GM21515 (cell line): ENCODE results near the gene NFAT5.
"Not testable (repeated sequence)": the region's sequence is repeated elsewhere in the genome, so short reads cannot be mapped to it uniquely, and the experiment has no call there.

ENCODE experiments used
- ATAC-seq: cut with Tn5 transposase; IDR thresholded peaks from one replicate; pipeline ENCODE4 v1.9.1; 2021; ENCODE audit not compliant: unreplicated experiment

Gene NFAT5

DNA sequence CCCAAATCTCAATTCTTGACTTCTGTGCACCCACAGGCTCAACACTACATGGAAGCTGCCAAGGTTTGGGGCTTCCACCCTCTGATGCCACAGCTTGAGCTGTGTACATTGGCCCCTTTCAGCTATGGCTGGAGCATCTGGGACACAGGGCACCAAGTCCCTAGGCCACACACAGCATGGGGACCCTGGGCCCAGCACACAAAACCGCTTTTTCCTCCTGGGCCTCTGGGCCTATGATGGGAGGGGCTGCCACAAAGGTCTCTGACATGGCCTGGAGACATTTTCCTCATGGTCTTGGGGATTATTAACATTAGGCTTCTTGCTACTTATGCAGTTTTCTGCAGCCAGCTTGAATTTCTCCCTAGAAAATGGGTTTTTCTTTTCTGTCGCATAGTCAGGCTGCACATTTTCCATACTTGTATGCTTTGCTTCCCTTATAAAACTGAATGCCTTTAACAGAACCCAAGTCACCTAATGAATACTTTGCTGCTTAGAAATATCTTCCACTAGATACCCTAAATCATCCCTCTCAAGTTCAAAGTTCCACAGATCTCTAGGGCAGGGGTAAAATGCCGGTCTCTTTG, 70.9 kb downstream of the NFAT5 start:
- not testable (repeated sequence) for ATAC-seq

DNA sequence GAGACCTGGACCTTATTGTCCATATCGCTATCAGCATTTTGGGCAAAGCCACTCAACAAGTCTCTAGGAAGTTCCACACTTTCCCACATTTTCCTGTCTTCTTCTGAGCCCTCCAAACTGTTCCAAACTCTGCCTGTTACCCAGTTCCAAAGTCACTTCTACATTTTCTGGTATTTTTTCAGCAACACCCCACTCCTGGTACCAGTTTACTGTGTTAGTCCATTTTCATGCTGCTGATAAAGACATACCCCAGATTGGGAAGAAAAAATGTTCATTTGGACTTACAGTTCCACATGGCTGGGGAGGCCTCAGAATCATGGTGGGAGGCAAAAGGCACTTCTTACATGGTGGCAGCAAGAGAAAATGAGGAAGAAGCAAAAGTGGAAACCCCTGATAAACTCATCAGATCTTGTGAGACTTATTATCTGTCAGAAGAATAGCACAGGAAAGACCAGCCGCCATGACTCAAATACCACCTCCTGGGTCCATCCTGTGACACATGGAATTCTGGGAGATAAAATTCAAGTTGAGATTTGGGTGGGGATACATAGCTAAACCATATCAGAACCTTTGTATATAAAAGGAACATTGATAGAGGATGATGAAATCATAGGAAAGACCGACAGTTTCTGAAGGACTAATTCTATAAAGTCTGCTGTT, 71.6 kb downstream of the NFAT5 start:
- ATAC-seq: not testable (repeated sequence)

DNA sequence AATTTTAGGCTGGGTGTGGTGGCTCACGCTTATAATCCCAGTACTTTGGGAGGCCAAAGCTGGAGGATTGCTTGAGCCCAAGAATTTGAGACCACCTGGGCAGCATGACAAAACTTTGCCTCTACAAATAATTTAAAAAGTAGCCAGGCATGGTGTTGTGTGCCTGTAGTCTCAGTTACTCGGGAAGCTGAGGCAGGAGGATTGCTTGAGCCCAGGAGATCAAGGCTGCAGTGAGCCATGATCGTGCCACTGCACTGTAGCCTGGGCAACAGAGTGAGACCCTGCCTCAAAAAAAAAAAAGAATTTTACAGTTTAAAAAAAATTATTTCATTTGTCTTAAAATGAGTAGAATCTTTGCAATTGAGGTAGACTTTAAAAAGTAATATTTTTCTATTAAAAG, 78.2 kb downstream of the NFAT5 start:
- ATAC-seq: not testable (repeated sequence)

DNA sequence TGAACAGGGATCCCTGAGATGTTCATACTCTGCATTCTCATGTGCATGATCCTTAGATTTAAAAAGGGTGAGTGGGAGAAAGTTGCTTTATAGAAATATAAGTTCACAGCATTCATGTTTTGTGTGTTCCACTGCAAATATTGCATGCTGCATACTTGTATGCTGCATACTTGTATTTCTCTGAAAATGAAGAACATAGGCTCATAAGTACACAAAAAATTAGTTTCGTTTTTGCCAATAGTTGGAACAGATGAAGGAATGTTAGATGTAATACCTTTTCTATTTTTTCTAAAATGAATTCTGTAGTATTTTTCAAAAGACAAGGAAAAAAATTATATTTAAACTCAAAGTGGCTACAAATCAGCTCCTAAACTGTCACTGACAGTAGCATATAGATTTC, 79.0 kb downstream of the NFAT5 start:
- no peak for ATAC-seq

GRCh38 chr16:69647020-69647419, 81.3 kb downstream of the NFAT5 start:
- no peak for ATAC-seq

GRCh38 chr16:69651217-69651616, 85.5 kb downstream of the NFAT5 start:
- ATAC-seq: no peak

DNA sequence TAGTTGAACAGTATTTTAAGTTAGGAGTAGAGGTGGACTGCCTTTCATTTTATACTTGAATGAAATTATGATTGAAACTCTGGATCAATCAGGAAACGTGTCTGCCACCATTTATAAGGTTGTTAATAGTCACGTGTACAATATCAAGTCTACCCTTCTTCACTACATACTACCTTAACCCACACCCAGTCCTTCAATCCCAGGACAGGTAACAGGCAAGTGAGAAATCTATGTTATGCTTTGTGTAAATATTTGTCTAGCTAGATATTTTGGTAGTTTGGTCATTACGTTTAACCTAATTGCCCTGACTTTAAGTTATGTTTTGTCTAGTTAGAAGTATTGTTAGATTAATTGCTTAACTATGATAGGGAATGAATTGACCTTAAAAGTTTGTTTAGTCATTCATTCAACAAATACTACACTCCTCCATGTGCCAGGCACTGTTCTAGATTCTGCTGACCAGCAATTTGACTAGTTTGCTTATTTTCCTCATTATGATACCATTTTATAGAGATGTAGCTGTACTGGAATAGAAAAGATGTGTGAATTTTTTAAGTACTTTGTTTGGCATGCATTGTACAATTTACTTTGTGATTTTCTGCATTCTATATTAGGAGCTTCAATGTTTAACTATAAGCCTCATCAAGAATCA, 88.6 kb downstream of the NFAT5 start:
- ATAC-seq: no peak

GRCh38 chr16:69660166-69660565, 94.4 kb downstream of the NFAT5 start:
- ATAC-seq: no peak

DNA sequence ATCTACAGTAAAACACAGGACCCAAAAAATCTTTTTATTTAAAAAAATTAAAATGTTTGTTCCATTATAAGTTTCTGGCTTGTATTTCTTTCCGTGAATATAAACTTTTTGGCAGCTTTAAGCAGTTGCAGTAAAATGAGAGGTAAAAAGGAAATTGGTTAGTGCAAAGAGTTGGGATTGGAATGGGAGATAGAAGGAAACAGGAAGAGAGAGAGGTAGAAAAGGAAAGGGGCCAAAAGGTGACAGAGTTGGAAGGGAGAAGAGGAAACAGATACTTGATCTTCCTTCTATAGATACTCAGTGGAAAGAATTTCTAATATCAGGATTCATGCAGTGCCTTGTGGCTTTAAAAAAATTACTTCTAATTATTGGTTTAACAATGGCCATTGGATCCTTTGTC, 97.1 kb downstream of the NFAT5 start:
- ATAC-seq: no peak

DNA sequence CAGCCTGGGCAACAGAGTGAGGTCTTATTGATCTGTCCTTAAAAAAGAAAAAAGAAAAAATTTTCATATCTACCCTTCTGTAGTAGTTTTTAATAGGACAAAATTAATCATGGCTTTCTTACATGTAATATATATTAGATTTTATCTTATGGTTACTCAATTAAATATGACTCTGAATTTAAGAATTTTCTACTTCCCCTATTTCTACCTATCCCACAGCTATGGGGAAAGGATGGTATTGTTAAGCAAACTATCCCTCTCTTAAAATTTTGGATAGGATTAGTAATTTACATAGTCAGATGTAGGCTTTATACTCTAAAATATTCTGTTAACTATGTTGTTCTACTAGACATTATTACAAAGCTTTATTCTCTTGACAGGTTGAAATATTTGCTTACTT, 98.1 kb downstream of the NFAT5 start:
- ATAC-seq: no peak

DNA sequence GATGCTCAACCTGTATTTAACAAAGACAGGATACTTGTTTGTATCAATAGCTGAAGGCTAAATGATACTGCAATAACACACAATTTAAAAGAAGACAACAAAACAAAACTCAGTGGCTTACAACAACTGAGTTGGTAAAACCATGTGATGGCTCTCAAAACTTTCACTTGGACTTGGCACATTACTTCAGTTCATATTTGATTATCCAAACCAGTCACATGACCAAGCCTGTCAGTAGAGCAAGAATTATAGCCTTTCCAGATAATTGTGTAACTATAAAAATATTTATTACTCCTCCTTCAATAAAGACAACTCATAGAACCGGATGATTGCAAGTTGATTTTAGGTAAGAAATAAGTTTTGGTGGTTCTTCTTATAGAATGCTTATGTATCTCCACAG, 103.8 kb downstream of the NFAT5 start:
- no peak for ATAC-seq

GRCh38 chr16:69672315-69672997, 106.7 kb downstream of the NFAT5 start:
- no peak for ATAC-seq

DNA sequence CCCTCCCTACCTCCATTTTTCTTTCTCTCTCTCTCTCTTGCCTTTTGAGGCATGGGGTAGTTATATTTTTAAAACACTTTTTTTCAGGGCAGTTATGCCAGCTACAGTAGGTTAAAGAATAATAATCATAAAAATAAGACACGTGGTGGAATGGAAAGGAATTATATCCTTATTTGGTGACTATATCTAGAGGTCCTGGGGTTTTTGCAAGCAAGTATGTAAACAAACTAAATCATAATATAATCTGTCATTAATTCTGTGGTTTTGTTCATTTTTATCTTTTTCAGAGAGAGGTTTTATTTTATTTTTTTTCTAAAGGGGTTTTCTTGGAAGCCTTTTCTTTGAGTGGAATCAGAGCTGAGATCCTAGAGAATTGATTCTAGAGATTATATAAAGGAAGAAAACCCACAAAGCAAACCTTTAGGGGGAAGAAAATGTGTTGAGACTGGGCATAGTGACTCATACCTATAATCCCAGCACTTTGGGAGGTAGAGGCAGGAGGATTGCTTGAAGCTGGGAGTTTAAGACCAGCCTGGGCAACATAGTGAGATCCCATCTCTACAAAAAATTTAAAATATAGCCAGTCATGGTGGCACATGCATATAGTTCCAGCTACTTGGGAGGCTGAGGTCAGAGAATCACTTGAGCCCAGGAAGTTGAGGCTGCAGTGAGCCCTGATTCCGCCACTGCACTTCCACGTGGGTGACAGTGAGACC, 107.4 kb downstream of the NFAT5 start:
- ATAC-seq: no peak

DNA sequence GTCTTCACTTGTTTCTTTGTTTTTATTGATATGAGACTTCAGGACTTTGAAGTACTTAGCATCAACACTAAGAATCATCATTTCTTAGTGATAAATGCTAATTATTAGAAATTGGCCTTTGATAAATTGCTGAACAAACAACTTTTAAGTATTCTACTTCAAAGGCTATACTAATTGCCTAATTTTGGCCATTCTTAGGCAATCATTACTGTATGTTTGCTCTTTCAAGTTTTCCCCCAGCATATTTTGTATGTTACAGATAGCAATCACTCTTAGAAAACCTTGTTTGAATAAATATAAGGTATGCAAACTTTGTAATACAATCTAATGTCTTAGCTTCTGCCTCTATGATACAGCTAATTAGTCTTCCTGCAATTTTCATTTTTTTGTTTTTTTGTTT, 114.6 kb downstream of the NFAT5 start:
- ATAC-seq: no peak

DNA sequence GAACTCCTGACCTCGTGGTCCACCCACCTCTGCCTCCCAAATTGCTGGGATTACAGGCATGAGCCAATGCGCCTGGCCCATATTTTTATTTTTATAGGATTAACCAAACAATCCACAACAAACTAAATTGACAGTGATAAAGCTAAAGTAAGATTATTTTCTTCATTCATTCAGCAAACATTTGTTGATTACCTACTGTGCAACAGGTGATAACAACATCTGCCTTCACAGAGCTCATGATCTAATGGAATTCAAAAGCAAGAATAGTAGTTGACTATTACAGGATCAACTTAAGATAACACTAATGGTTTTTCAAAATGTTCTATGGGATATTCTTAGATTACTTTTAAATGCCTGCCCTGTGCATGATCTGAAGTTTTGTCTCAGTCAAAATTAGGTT, 122.8 kb downstream of the NFAT5 start:
- no peak for ATAC-seq

GRCh38 chr16:69691980-69692911, 126.5 kb downstream of the NFAT5 start:
- peak; percentile 54 for ATAC-seq

DNA sequence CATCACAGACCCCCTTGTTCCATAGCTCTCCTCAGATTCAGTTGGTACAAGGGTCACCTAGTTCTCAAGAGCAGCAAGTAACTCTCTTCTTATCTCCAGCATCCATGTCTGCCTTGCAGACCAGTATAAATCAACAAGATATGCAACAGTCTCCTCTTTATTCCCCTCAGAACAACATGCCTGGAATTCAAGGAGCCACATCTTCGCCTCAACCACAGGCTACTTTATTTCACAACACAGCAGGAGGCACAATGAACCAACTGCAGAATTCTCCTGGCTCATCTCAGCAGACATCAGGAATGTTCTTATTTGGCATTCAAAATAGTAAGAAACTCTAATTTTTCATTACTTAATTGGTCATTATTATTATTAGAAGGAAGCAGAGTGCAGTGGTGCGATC, 128.2 kb downstream of the NFAT5 start:
- ATAC-seq: no peak

- no peak for ATAC-seq
These were observed 132.6 kb downstream of the NFAT5 start for GRCh38 chr16:69698404-69698803.

- no peak for ATAC-seq
These were observed 134.1 kb downstream of the NFAT5 start for GRCh38 chr16:69699915-69700314.

GRCh38 chr16:69701452-69701851, 135.7 kb downstream of the NFAT5 start:
- ATAC-seq: no peak
